H9 (cell line): Measurements from ENCODE around the gene ARID1B. TPM values are rescaled to one million over a fixed set of nuclear protein-coding genes. Genes with fewer than 3 reads are reported as not detected.
A peak's percentile ranks its signal among the peaks of the same experiment; 100 is the strongest.

ENCODE experiments used
- DNase-seq: peaks from one replicate; pipeline ENCODE4 v3.0.0-alpha.2; 2017
- H2AFZ ChIP-seq: one replicate; pipeline ENCODE4 v1.6.1; 2013; ENCODE audit warnings: mild to moderate bottlenecking, low read length, control low read depth, moderate library complexity
- H2AK5ac ChIP-seq: 2 replicates; pipeline ENCODE4 v1.6.1; 2013; ENCODE audit warnings: low read length, control low read depth, mixed read lengths; ENCODE audit not compliant: insufficient read length
- H2BK120ac ChIP-seq: one replicate; pipeline ENCODE4 v1.6.1; 2013; ENCODE audit warnings: low read depth, mild to moderate bottlenecking, low read length, control low read depth, inconsistent platforms; ENCODE audit not compliant: poor library complexity, severe bottlenecking
- H2BK12ac ChIP-seq: 2 replicates; pipeline ENCODE4 v1.6.1; 2013; ENCODE audit warnings: low read length, control low read depth, mixed read lengths, low read depth; ENCODE audit not compliant: insufficient read length
- H2BK15ac ChIP-seq: 2 replicates; pipeline ENCODE4 v1.6.1; 2013; ENCODE audit warnings: low read depth, low read length, control low read depth
- H2BK20ac ChIP-seq: one replicate; pipeline ENCODE4 v1.6.1; 2013; ENCODE audit warnings: low read depth, mild to moderate bottlenecking, low read length, control low read depth, inconsistent platforms; ENCODE audit not compliant: poor library complexity, severe bottlenecking
- H2BK5ac ChIP-seq: 2 replicates; pipeline ENCODE4 v1.6.1; 2013; ENCODE audit warnings: low read length, control low read depth, mixed read lengths; ENCODE audit not compliant: insufficient read length
- H3K14ac ChIP-seq: 2 replicates; pipeline ENCODE4 v1.6.1; 2013; ENCODE audit warnings: low read length, control low read depth; ENCODE audit not compliant: insufficient read depth
- H3K18ac ChIP-seq: 2 replicates; pipeline ENCODE4 v1.6.1; 2013; ENCODE audit warnings: low read depth, mild to moderate bottlenecking, mixed read lengths, low read length, control low read depth; ENCODE audit not compliant: insufficient read length
- H3K23ac ChIP-seq: 2 replicates; pipeline ENCODE4 v1.6.1; 2013; ENCODE audit warnings: low read length, control low read depth, mixed read lengths, low read depth; ENCODE audit not compliant: insufficient read length
- H3K23me2 ChIP-seq: 2 replicates; pipeline ENCODE4 v1.6.1; 2013; ENCODE audit warnings: low read depth, mild to moderate bottlenecking, mixed read lengths, low read length, control low read depth; ENCODE audit not compliant: insufficient read length, poor library complexity, severe bottlenecking
- H3K27ac ChIP-seq: 2 replicates; pipeline ENCODE4 v1.5.1; 2013; ENCODE audit warnings: low read length, control low read depth, mixed read lengths, low read depth; ENCODE audit not compliant: insufficient read length
- H3K27me3 ChIP-seq: 2 replicates; pipeline ENCODE4 v1.6.1; 2013; ENCODE audit warnings: low read length, control low read depth, inconsistent platforms; ENCODE audit not compliant: insufficient read depth
- H3K4ac ChIP-seq: 2 replicates; pipeline ENCODE4 v1.6.1; 2013; ENCODE audit warnings: low read depth, mild to moderate bottlenecking, control low read depth, inconsistent platforms, low read length, moderate library complexity
- H3K4me1 ChIP-seq: 2 replicates; pipeline ENCODE4 v1.6.1; 2013; ENCODE audit warnings: low read length, control low read depth, inconsistent platforms; ENCODE audit not compliant: insufficient read depth
- H3K4me2 ChIP-seq: 2 replicates; pipeline ENCODE4 v1.6.1; 2013; ENCODE audit warnings: low read length, control low read depth, mixed read lengths; ENCODE audit not compliant: insufficient read length, insufficient read depth
- H3K56ac ChIP-seq: 2 replicates; pipeline ENCODE4 v1.6.1; 2013; ENCODE audit warnings: low read depth, mild to moderate bottlenecking, mixed read lengths, low read length, control low read depth; ENCODE audit not compliant: insufficient read length
- H3K79me1 ChIP-seq: 2 replicates; pipeline ENCODE4 v1.6.1; 2013; ENCODE audit warnings: low read depth, mild to moderate bottlenecking, moderate library complexity, low read length, control low read depth, inconsistent platforms; ENCODE audit not compliant: insufficient read depth, poor library complexity, severe bottlenecking
- H3K79me2 ChIP-seq: 2 replicates; pipeline ENCODE4 v1.6.1; 2013; ENCODE audit warnings: low read length, control low read depth, inconsistent platforms; ENCODE audit not compliant: insufficient read depth
- H3K9ac ChIP-seq: 2 replicates; pipeline ENCODE4 v1.6.1; 2013; ENCODE audit warnings: low read length, control low read depth, mixed read lengths; ENCODE audit not compliant: insufficient read length; ENCODE audit errors: extremely low read depth
- H3K9me3 ChIP-seq: one replicate; pipeline ENCODE4 v1.6.1; 2013; ENCODE audit warnings: low read depth, low read length, inconsistent platforms; ENCODE audit not compliant: control insufficient read depth
- H3T11ph ChIP-seq: one replicate; pipeline ENCODE4 v1.6.1; 2013; ENCODE audit warnings: mild to moderate bottlenecking, low read length, control low read depth, inconsistent platforms
- H4K20me1 ChIP-seq: one replicate; pipeline ENCODE4 v1.6.1; 2013; ENCODE audit not compliant: control insufficient read depth, insufficient read length, insufficient read depth
- H4K5ac ChIP-seq: 2 replicates; pipeline ENCODE4 v1.6.1; 2013; ENCODE audit warnings: low read depth, mild to moderate bottlenecking, mixed read lengths, low read length, control low read depth; ENCODE audit not compliant: insufficient read length
- H4K8ac ChIP-seq: replicated peaks from 2 replicates; pipeline ENCODE4 v1.6.1; 2013; ENCODE audit warnings: low read length, control low read depth, mixed read lengths, low read depth; ENCODE audit not compliant: insufficient read length
- H4K91ac ChIP-seq: 2 replicates; pipeline ENCODE4 v1.6.1; 2013; ENCODE audit warnings: low read depth, mild to moderate bottlenecking, moderate library complexity, mixed read lengths, low read length, control low read depth; ENCODE audit not compliant: insufficient read length
- H3K27ac Mint-ChIP-seq, 3 experiments: 2 replicates in 2 of 3; 3 replicates in 1 of 3; pipeline ENCODE4 v1.8.0; 2020 to 2021; ENCODE audit warnings: mixed read lengths in 3 of 3, mild to moderate bottlenecking in 1 of 3, moderate library complexity in 1 of 3
- H3K27me3 Mint-ChIP-seq: 2 replicates; pipeline ENCODE4 v1.8.0; 2021; ENCODE audit warnings: low read depth, mild to moderate bottlenecking, moderate library complexity, mixed read lengths
- H3K36me3 Mint-ChIP-seq, 3 experiments: 2 replicates in 2 of 3; 3 replicates in 1 of 3; pipeline ENCODE4 v1.8.0; 2020 to 2021; ENCODE audit warnings: low read depth in 3 of 3, mixed read lengths in 3 of 3; ENCODE audit not compliant: insufficient read depth in 1 of 3
- H3K4me1 Mint-ChIP-seq, 2 experiments: 2 replicates each; pipeline ENCODE4 v1.8.0; 2020; ENCODE audit warnings: mixed read lengths in 2 of 2
- H3K4me3 Mint-ChIP-seq, 2 experiments: 2 replicates in 1 of 2; 3 replicates in 1 of 2; pipeline ENCODE4 v1.8.0; 2020 to 2021; ENCODE audit warnings: mild to moderate bottlenecking in 2 of 2, mixed read lengths in 2 of 2, moderate library complexity in 1 of 2
- H3K9me3 Mint-ChIP-seq, 2 experiments: 2 replicates in 1 of 2; 3 replicates in 1 of 2; pipeline ENCODE4 v1.8.0; 2020; ENCODE audit warnings: mild to moderate bottlenecking in 2 of 2, mixed read lengths in 2 of 2, moderate library complexity in 1 of 2
- CTCF ChIP-seq: fragments of 200-600 bp; sonication (generic); conservative IDR thresholded peaks from 3 replicates; pipeline ENCODE4 v1.8.0; 2021; ENCODE audit warnings: antibody characterized with exemption, mild to moderate bottlenecking
- WGBS: extraction: QIAGEN DNeasy Blood & Tissue Kit; methylation state at CpG from one replicate; pipeline ENCODE4 v1.1.7; 2013; ENCODE audit warnings: missing lambda C conversion rate, low lambda C conversion rate, mixed read lengths; ENCODE audit not compliant: insufficient read length; ENCODE audit errors: extremely low coverage; 5-methylcytosine and 5-hydroxymethylcytosine counted together
- total RNA-seq: library from RNA; stranded (reverse); gene quantifications from 2 replicates; pipeline ENCODE4 v1.2.1, GENCODE V29; 2021

The ARID1B gene
- total RNA-seq, 1 experiment from 2014 or later, result 88.2 TPM

DNA sequence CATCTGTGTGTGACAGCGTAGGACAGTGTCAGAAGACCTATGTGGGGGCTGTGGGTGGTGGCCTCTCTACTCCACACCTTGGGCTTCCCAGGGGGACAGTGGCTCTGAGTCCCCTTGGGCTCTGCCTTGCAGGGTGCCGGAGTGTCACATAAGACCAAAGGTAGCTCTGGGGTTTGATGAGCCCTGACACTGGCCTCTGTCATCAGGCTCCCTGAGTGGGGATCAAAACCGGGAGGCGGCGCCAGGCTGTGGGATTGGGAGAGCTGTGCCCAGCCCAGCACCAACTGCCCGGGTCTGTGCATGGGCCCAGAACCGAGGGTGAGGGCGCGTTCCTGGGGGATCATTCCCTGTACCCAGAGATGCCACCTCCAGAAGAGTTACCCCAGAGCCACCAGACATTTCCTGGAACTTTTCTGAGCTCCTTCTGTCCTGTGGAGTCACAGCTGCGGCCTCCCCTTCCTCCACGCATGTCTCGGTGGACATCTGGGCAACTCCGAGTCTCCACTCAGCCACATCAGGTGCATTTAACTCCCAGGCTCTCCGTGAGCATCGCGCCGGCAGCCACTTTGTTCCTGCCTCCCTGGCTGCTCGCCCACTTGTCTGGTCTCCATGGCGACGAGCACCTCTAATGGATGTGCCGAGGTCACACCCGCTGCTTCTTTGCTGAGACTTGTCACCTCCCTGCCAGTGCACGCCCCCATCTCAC lies 451.4 kb downstream of the ARID1B start:
- H2AK5ac ChIP-seq, result no peak overlapping the region
- H4K91ac ChIP-seq, result no peak overlapping the region
- H3K14ac ChIP-seq, result no peak overlapping the region
- H3K27me3 ChIP-seq, result no peaks in the 10 kb centered on the region
- no peak for TF ChIP-seq CTCF
- no peak for DNase-seq
- H2BK12ac ChIP-seq, result no peak overlapping the region
- H4K20me1 ChIP-seq, result no peaks in the 10 kb centered on the region
- no peak overlapping the region for H3K18ac ChIP-seq
- Mint-ChIP-seq H3K9me3 (no peaks in the 10 kb centered on the region; a peak in 3 of 5 replicates), H3K4me1 (peaks cover 17 to 27% of the 10 kb centered on the region in 2 experiments), H3K27me3 (peaks cover 21% of the 10 kb centered on the region), H3K36me3 (no peaks in the 10 kb centered on the region), H3K4me3 (no peak overlapping the region), H3K27ac (peak overlapping the region in 2 of 3 experiments; percentile 25 to 28; a peak in 2 of 7 replicates)
- H3K4me1 ChIP-seq, result no peaks in the 10 kb centered on the region; the same call in 1 of the 2 replicates
- H3K27ac ChIP-seq, result no peak overlapping the region
- no peak overlapping the region for H2AFZ ChIP-seq
- H2BK15ac ChIP-seq, result no peak overlapping the region
- no peak overlapping the region for H2BK20ac ChIP-seq
- no peaks in the 10 kb centered on the region for H3K79me1 ChIP-seq
- no peak overlapping the region for H3T11ph ChIP-seq
- H4K8ac ChIP-seq, result no peak overlapping the region
- H2BK5ac ChIP-seq, result no peak overlapping the region
- H3K9me3 ChIP-seq, result no peaks in the 10 kb centered on the region
- H3K79me2 ChIP-seq, result no peaks in the 10 kb centered on the region
- no peak overlapping the region for H2BK120ac ChIP-seq
- H3K56ac ChIP-seq, result no peak overlapping the region
- no peak overlapping the region for H3K4ac ChIP-seq
- no peaks in the 10 kb centered on the region for H3K23me2 ChIP-seq
- no peak overlapping the region for H3K23ac ChIP-seq
- H3K4me2 ChIP-seq, result no peak overlapping the region
- no CpG with 5 or more reads among the region's 23 CpGs for WGBS
- no peak overlapping the region for H3K9ac ChIP-seq
- no peak overlapping the region for H4K5ac ChIP-seq
